Astrocyte of the hippocampus (primary cell): Measurements from ENCODE around the gene PFKFB4.
"Not testable (repeated sequence)": the region's sequence is repeated elsewhere in the genome, so short reads cannot be mapped to it uniquely, and the experiment has no call there.

Experiments used
- DNase-seq: peaks from one replicate; pipeline ENCODE4 v3.0.0; 2011; ENCODE audit warnings: low read depth, low spot score

Gene PFKFB4

DNA sequence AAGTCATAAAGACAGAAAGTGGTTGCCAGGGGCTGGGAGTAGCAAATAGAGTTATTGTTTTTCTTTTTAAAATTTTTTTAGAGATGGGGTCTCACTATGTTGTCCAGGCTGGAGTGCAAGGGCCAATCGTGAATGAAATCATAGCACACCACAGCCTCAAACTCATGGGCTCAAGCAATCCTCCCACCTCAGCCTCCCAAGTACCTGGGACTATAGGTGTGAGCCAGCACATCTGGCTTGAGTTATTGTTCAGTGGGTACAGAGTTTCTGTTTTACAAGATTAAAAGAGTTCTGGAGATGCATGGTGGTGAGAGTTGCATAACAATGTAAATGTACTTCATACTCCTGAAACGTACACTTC lies 23.6 kb downstream of the PFKFB4 start:
- DNase-seq: no peak

DNA sequence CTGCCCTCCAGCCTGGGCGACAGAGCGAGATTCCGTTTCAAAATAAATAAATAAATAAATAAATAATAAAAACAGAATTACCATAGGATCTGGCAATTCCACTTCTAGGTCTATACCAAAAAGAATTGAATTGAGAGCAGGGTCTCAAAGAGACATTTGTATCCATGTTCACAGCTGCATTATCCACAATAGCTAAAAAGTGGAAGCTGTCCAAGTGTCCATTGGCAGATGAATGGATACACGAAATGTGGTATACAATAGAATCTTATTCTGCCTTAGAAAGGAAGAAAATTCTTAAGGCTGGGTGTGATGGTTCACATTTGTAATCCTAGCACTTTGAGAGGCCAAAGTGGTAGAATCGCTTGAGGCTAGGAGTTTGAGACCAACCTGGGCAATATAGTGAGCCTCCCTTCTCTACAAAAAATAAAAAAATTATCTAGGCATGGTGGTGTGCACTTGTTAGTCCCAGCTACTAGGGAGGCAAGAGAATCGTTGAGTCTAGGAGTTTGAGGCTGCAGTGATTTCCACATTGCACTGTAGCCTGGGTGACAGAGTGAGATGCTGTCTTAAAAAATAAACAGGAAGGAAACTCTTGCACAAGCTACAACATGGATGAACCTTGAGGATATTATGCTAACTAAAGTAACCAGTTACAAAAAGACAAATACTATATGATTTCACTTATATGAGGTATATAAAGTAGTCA lies 24.2 kb downstream of the PFKFB4 start:
- no peak for DNase-seq

DNA sequence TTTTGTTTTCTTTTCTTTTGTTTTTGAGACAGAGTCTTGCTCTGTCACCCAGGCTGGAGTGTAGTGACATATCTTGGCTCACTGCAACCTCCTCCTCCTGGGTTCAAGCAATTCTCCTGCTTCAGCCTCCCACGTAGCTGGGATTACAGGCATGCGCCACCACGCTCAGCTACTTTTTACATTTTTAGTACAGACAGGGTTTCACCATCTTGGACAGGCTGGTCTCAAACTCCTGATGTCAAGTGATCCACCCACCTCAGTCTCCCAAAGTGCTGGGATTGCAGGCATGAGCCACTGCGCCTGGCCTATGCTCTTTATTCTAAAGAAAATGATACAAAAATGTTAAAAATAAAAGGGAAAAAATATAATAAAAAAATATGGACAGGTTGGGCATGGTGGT lies 25.9 kb downstream of the PFKFB4 start:
- not testable (repeated sequence) for DNase-seq

DNA sequence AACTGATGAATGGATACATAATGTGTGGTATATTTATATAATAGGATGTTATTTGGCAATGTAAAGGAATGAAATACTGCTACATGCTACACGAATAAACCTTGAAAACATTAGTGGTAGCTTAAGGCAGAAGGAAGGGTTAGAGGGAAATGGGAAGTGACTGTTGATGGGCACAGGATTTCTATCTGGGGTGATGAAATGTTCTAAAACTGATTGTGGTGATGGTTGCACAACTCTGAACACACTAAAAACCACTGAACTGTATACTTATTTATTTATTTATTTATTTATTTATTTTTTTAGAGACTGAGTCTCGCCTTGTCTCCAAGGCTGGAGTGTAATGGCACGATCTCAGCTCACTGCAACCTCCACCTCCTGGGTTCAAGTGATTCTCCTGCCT lies 27.8 kb downstream of the PFKFB4 start:
- DNase-seq: no peak

DNA sequence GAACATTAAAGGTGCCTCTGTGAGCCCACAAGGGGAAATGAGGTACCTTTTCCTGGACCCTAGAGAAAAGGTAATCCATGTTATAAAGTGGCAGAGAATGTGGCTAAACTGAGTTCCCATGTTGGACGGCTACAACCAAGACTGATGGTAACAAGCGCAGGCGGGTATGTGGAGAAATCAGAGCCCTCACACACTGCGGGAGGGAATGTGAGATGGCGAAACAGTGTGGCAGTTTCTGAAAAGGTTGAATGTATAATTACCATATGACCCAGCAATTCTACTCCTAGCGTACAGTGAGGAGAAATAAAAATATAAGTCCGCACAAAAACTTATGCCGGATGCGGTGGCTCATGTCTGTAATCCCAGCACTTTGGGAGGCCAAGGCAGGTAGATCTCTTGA lies 28.6 kb downstream of the PFKFB4 start:
- no peak for DNase-seq

DNA sequence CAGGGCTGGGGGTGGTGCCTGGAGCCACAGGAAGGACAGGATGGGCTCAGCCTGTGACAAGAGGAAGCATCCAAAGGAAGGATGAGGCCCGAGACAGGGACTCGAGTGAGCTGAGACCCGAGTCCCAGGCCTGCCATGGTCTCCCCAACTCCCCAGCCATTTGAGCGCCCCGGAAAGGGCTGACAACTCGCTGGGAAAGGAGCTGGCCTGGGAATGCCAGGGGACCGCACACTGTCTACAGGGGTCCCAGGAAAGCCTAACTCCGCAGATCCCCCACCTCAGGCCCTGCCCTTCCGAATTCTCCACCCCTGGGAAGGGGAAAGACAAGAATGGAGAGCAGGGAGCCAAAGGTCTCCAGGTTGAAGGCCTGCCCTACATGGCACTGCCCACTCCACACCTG lies 31.6 kb downstream of the PFKFB4 start:
- DNase-seq: no peak

DNA sequence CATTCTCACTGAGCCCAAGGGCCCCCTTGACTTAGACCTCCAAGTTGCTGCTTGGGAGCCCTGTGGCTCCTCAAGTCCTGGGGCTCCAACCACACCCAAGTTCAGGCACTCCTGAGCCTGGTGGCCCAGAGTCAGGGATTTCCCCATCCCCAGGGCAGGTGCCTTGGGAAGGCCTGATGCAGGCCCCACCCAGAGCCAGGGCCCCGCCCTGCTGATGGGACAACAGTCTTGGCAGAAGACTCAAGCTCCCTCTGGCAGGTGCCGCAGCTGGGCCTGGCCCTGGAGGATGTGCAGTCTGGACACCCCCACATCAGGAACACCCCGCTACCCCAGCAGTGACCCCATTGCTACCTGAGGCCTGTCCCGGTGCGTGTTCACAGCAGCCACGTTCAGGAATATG lies 35.0 kb downstream of the PFKFB4 start:
- no peak for DNase-seq

DNA sequence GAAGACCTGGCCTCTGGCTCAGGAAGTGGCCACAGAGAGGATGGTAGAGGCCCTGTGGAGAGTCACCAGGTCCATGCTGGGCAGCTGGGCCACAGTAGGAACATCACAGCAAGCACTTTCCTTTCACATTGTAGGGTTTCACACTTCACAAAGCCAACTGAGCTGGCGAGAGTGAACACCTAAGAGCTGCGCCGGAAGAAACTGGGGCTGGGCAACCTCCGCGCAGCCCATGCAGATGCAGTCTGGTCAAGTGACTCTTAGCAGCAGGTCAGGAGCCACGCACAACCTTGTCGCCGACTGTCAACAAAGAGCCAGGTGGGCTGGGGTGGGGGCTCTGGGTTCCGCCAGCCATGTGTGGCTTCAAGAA lies 37.3 kb downstream of the PFKFB4 start:
- no peak for DNase-seq

DNA sequence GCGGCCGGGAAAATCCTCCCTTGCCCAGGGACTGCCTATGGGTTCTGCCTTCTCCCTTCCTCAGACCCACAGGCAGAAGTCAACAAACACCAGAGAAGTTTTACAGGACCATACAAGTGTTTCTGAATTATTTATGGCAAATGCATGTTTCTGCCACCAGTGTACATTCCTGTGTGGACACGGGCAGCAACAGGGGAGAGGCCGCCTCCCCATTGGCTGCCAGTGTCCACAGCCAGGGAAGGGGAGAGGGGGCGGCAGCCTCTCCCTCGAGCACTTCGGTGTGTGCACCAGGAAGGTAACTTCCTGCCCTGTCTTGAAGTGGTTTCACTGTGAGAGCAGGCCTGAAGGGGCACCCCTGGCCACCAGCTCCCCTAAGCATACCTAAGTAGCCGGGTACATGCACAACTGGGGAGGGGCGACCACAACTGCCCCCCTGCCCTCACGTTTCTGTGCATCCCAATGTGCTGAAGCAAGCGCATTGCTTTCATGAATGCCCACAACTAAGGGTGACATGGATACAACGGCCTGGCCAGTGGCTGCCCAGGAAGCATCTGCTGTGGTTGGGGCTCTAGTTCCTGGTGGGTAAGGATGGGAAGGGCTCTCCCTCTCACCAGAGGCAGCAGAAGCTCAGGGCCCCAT lies 37.8 kb downstream of the PFKFB4 start:
- DNase-seq: no peak

DNA sequence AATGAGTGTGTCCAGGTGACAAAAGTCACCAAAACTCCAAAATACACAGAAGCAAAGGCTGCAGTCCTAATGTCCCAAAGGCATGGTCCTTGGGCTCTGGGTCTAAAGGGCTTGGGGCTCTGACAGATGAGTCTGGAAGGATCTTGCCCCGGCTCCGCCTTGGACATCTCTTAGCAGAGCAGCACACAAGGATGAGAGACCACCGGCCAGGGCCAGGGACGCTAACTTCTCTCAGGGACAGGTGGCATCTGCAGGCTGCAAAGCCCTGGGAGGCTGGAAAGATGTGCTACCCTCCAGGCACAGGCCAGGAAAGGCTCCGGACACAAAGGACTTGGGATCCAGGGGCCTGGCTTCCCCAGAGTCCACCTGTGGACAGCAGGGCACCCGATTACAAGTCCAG lies 38.5 kb downstream of the PFKFB4 start:
- DNase-seq: no peak

DNA sequence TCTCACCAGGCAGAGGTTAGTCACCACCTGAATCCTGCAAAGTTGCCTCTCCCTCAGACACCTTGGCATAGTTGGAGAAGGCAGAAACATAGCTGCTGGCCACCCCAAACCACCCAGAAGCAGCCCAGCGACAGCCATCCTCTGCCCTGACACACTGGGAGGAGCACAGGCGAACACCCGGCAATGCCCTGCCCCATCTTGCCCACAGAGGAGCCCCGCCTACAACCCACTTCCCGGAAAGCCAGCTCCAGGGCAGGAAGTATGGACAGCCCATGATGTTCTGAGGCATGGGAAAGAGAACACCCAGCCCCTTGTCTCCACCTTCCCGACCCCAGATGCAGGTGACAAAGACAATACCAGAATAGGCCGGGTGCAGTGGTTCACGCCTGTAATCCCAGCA lies 40.0 kb downstream of the PFKFB4 start:
- DNase-seq: no peak

DNA sequence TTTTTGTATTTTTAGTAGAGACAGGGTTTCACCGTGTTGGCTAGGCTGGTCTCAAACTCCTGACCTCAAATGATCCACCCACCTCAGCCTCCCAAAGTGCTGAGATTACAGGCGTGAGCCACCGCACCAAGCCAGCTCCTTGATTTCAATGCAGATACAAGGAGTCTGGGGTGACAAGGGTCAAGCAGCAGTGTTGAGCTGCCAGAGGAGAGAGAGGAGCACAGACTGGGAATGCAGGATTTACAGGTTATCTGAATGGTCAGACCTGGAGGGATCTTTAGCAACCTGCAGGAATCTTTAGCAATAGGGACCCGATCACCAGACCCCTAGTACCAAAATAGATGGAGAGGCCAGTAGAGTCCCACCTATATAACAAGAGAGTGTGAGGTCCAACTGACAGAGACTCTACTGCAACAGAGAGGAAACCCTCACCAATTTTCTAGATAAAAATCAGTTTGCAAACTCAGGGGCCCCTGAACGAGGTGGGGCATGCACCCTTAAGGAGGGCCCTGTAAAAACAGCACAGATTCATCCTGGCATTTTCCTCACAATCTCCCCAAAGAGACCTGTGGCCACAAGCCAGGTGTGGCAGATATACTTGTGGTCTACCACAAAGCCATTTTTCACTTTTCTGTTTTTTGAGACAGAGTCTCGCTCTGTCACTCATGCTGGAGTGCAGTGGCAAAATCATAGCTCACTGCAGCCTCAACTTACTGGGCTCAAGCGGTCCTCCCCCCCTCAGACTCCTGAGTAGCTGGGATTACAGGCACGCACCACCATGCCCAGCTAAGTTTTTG lies 42.0 kb downstream of the PFKFB4 start:
- no peak for DNase-seq

DNA sequence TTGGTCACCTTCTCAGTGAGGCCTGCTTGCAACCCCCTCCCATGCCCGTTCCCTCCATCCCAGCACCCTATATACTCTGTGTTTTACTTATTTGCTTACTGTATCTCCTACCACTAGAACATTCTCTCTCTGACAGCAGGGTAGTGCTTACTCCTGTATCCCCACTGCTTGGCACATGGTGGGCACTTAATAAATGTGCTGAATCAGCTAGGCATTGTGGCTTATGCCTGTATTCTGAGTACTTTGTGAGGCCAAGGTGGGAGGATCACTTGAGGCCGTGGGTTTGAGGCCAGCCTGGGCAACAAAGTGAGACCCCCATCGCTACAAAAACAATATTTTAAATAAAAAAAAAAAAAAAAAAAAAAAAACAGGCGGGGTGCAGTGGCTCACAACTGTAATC lies 45.1 kb downstream of the PFKFB4 start:
- no peak for DNase-seq

DNA sequence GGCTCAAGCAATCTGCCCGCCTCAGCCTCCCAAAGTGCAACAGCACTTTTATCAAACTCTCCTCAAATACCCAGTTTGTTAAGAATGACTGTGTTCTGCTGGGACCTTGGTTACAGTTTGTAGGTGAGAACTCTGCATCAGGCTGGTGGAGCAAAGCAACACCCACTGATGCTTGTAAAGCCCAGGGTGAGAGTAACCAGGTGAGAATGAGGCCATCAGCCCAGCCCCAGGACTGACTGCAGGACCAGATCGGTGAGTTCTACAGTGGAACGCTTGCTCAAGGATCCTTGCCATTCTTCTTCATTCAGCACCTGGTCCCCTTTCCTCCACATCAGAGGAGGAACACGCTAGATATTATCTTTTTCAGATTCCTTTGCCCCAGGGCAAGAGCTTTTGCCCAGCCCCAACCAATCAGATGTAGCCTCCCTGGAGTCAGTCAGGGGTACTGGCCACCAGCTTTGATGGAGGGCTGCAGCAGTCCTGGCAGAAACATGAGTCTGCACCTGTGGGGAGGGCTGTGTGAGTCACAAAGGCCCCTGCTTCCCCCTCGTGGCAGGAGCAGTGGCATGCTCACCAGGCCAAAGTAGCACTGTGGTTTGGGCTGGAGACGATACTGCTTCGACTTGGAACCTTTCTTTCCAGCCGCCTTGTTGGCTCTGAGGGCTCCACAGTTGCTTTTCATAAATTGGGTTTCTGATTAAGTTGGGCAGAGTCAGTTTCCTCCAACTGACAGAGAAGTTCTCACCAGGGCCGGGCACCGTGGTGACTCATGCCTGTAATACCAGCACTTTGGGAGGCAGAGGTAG lies 49.1 kb downstream of the PFKFB4 start:
- peak; percentile 91 for DNase-seq

DNA sequence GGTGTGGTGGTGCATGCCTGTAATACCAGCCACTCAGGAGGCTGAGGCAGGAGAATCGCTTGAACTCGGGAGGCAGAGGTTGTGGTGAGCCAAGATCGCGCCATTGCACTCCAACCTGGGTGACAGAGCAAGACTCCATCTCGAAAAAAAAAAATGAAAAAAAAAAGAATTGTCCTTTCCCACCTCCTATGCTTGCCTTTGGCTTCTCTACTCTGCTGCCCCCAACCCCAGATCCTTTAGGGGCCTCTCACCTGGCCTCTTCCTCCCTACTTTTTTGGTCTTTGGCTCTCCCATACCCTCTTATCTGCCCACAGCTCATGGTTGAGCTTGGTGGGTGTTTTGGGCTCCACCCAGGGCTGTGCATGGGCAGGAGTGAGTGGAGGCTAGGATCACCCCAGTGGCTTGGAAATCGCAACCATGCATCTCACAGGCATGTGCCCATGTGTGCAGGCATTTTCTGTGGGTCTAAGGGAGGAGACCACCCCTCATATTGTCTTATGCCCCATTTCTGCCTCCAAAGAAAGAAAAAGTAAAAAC lies 50.6 kb downstream of the PFKFB4 start:
- DNase-seq: no peak

DNA sequence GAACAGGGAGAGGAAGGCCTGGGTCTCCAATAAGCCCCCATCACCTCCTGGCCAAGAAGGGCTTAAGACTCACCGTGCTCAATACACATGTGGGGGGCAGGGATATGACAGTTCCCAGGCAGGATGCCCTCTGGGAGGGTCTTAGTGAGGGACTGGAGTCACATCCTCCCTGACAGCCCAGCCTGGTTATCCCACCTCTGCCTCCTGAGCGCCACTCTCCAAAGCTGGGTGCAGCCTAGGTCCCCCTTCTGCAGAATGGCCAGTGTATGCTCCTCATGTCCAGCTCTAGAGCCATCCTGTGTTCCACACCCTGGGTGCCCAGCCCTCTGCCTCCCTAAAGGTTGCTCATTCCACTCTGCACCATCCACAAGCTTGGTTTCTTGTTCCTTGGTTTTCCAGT lies 51.5 kb downstream of the PFKFB4 start:
- no peak for DNase-seq

DNA sequence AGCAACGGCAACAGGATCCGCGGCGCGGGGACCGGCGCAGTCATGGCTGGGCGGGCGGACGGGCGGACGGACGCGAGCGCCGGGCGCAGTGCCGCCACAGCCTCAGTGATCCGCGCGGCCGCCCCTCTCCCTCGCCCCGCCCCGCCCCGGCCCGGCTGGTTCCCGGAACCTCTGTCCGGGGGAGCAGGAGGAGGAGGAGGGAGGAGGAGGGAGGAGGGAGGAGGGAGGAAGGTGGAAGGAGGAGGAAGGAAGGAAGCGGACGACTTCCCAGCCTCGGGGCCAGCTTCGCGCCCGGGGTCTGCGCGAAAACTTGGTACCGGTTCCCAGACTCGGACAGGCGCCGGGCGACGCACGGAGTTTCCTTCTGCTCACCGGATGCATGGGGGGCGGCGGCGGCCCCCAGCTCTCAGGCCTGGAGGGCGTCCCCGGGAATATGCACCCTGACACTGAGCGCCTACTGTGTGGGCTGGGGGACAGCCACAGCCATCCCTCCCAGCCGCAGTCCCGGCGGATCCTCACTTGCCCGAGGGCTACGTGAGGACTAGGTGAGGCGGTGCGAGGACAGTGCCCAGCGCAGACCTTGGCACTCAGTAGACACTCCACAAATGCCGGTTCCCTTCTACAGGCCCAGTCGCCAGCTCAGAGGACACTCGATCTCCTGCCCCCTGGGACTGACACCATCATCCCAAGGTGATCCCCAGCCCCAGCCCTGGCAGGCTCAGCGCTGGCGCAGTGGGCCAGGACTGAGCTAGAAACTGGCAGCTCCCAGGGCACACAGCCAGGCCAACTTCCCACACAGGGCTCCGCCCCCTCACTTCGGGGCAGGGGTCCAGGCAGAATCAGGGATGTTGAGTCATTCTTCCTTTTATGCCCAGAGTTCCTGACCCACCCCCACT lies 52.3 kb downstream of the PFKFB4 start, which contains the start of gene SHISA5:
Gene SHISA5, minus strand, starts transcription at position 124 of the 896 bp plus-strand sequence. Its CDS starts 80 bp downstream, at position 44.
- DNase-seq: peak; percentile 93

DNA sequence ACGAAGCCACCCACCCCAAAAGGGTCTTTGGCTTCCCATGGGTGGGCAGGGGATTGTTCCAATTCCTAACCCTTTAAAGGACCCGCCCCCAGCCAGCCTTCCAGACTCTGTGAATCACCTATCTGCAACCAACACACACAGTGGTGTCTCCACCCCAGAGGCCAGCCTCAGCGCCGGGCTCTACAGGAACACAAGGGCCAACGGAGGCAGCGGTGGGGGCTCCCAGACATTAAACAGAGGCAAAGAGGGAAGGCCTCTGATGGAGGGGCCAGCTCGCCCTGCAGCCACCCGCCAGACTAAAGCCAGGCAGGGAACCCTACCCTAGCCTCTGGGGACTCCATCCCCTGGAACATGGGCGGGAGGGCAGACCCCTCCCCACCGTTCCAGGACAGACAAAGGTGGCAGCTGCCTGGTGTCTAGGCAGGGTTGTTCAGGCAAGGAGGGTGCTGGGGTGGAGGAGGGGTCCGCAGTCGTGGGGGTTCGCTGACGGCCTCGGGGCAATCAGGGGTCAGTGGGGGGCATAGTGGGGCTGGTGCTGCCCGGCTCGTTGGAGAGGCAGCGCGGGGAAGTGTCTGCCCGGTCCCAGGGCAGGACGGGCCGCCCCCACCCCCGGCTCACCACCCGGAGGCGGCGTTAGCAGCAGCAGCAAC lies 53.1 kb downstream of the PFKFB4 start:
- DNase-seq: peak; percentile 79

DNA sequence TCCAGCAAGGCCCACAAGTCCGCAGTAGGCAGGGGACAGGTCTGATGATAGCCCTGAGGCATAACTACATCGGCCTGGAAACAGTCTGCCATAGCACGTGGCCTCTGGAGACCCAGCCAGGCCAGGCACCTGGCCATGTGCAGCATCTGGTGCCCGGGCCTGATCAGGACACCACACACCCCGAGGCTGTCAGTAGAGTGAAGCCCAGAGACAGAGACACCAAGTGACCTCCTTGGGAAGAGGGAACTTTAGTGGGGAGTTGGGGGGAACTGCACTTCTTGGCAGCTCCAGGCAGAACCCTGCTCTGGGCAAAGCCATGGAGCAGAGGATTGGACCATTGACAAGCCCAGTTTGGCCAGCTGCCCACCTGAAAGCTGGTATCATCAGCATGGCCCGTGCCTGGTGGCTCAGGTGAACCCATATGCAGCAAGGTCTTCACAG lies 53.9 kb downstream of the PFKFB4 start:
- DNase-seq: peak; percentile 30

DNA sequence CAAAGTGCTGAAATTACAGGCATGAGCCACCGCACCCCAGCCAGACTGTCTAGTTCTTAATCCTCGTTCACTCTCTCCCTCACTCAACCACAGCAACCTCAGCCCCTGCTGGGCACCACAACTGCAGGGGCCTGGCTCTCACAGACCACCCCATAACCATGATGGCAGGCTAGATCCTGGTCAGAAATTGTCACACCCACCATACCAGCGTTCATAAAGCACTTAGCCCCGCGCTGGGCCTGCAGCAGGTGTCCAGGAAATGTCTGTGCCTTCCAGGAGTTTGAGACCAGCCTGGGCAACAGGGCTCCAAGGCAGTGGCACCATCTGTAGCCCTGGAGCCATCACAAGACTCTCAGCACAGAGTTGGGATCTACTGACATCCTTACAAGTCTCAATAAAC lies 54.5 kb downstream of the PFKFB4 start:
- DNase-seq: no peak
